Measurements from ENCODE around the gene ZNF33A. TPM values are rescaled to one million over a fixed set of nuclear protein-coding genes. Genes with fewer than 3 reads are reported as not detected.
A peak's percentile ranks its signal among the peaks of the same experiment; 100 is the strongest.

The ZNF33A gene
- total and polyA plus RNA-seq, 2 of the 4 experiments (the other 2 are of a cell fraction) = 5.6 to 14.3 TPM

- TF ChIP-seq SMC3 (IDR thresholded peaks at IDR 0.05; ENCODE audit: low read depth, low read length) = no peak
- TF ChIP-seq FOS (IDR thresholded peaks at IDR 0.05; ENCODE audit: low read depth, low read length) = no peak
- TF ChIP-seq CHD1 (IDR thresholded peaks at IDR 0.05; ENCODE audit: low read depth, low read length) = no peak
- no peak for TF ChIP-seq CTCF (conservative IDR thresholded peaks at IDR 0.05; ENCODE audit: low read depth, low read length)
- Histone ChIP-seq H2AK9ac (replicated peaks; ENCODE audit: low read depth, low read length, poor library complexity) (no peak overlapping the region), H4K91ac (ENCODE audit: insufficient read depth, low read depth, low read length) (no peak overlapping the region), H4K20me1 (ENCODE audit: insufficient read depth, low read length) (no peaks in the 10 kb centered on the region), H3K9me1 (ENCODE audit: insufficient read depth, low read length) (no peaks in the 10 kb centered on the region), H3K18ac (ENCODE audit: low read depth, low read length) (no peak overlapping the region; the same call in 1 of the 2 replicates), H3K36me3 (ENCODE audit: control insufficient read depth, insufficient read depth, low read length) (peaks cover 7% of the 10 kb centered on the region), H3K4ac (ENCODE audit: low read depth, low read length) (no peak overlapping the region), H3K9ac (ENCODE audit: low read depth, low read length) (no peak overlapping the region), H2BK5ac (ENCODE audit: low read depth, low read length, poor library complexity, severe bottlenecking) (no peak overlapping the region), H2AFZ (replicated peaks; ENCODE audit: low read length, poor library complexity) (no peak overlapping the region), H2BK15ac (ENCODE audit: low read depth, low read length) (no peak overlapping the region), H3K4me3 (ENCODE audit: insufficient read depth, low read depth, low read length) (peak overlapping the region; percentile 31; the same call in 1 of the 2 replicates), H3K4me2 (ENCODE audit: low read depth, low read length) (peak overlapping the region; percentile 83), H3K4me1 (ENCODE audit: control insufficient read depth, insufficient read depth, low read length) (no peaks in the 10 kb centered on the region), H3K27me3 (ENCODE audit: control insufficient read depth, insufficient read depth, low read length) (no peaks in the 10 kb centered on the region), H4K5ac (ENCODE audit: low read depth, low read length) (peak overlapping the region; percentile 41; the same call in 1 of the 2 replicates), H2BK20ac (ENCODE audit: low read depth, low read length) (no peak overlapping the region), H3K79me1 (ENCODE audit: low read depth in 1 of 2, low read length in 2 of 2) (no peaks in the 10 kb centered on the region), H2BK120ac (ENCODE audit: low read depth, low read length) (no peak overlapping the region), H4K8ac (ENCODE audit: low read depth in 2 of 2, low read length in 2 of 2) (no peak overlapping the region), H3K14ac (replicated peaks; ENCODE audit: low read depth, low read length) (no peak overlapping the region), H3K56ac (ENCODE audit: extremely low read depth, insufficient read depth, low read length) (no peak overlapping the region), H3K27ac (ENCODE audit: insufficient read depth, low read length) (no peak overlapping the region), H3K23ac (ENCODE audit: low read depth, low read length) (no peak overlapping the region), H2AK5ac (ENCODE audit: low read depth, low read length) (no peak overlapping the region), H3K9me3 (ENCODE audit: control insufficient read depth, insufficient read depth, low read length) (no peaks in the 10 kb centered on the region)
- no TSS peak for BruUV-seq (replicated peaks)
- ChIA-PET POLR2A (ENCODE audit: unreplicated experiment) (no interaction called here), CTCF (interaction anchor here (0.6 to 0.7 kb wide), 2 partner anchors 27 to 490 kb away, joined by 3 to 7 read pairs; no protein-coding TSS in a partner anchor)
- DNase-seq (peak; percentile 8), ATAC-seq (ENCODE audit: low read depth) (no peak; the same call in none of the 2 replicates)
- in situ Hi-C loops (cut with MboI; ENCODE audit: low sequenced_read_pairs) = no loop called here
- WGBS, 2 experiments (ENCODE audit: extremely low coverage in 2 of 2, insufficient read length in 1 of 2) = 100% methylated on average over 1 of the region's 7 CpGs; no CpG with 5 or more reads in 1 of the 2 experiments
- dilution Hi-C loops (cut with HindIII; ENCODE audit: low sequenced_read_pairs, unreplicated experiment) = no loop called here
- intact Hi-C loops (cut with micrococcal nuclease) = no loop called here
Measured at GRCh38 chr10:38038107-38038931, 27.8 kb downstream of the ZNF33A start.

Measured in IMR-90 (cell line).